NOMO-1 treated with dmso at 0.1 percent for 144 hours (cell line): ENCODE results near the gene PTPRQ.

Source experiments
- DNase-seq: peaks from one replicate; lab custom pipeline; 2025; ENCODE audit not compliant: unreplicated experiment; lab: John Stamatoyannopoulos, UW

The PTPRQ gene

GRCh38 chr12:80698847-80699542, 255.0 kb downstream of the PTPRQ start:
- no peak for DNase-seq

DNA sequence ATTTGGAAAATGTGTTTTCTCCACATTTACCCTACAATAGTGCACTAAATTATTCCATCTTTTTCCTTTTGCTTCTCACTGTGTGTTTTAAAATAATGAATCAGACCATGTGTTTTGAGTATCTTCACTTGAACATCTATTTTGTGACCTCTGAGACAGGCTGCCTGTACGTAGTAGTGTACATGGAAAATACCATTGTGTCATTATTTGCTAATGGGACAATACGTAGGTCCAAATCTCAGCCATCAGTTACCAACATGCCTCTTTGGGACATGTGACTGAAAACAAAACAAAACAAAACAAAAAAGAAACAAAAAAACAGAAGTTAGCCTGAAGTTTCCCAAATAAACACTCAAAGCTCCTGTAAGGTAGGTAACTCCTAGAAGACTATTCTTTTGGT, 256.3 kb downstream of the PTPRQ start:
- no peak for DNase-seq

- DNase-seq, result no peak
Observed at GRCh38 chr12:80701388-80701787, 257.4 kb downstream of the PTPRQ start.

DNA sequence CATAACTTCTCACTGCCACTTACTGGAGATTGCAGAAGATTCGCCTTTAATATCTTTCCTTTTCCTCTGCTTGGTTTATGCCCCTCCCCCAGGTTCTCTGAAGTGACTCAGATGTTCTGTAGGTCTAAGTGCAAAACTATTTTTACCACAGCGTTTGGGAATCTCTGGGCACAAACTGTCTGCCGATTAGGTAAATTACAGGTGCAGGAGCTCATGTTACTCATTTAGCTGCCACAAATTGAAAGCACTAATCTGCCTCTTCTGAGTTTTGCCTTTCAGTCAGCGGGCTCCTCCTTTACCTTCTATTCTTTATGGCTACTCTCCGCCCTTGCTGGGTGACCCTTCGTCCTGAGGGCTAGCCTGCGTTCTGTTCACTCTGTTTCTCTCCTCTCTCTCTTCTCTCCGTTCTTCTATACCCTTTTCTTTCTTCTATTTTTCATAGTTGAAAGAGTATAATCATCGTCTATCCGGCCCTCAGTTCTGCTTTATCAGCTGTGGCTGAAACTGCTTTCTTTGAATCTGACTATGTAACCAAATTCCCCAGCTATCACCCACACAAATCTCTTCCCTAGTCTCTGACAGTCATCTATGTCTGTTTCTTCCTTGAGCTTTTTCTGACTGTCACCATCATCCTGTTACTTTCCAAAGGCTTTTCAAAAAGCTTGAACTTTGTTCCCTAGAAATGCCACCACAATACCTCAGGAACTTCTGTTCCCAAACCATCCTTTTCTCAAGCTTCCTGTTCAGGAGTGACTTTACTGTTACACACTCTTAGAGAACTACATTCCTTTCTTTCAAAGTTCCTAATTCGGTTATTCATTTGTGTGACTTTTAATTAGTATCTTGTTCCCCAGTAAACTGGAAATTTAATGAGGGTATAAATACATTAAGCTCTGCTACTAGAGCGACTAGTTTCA, 259.1 kb downstream of the PTPRQ start:
- DNase-seq, result no peak

DNA sequence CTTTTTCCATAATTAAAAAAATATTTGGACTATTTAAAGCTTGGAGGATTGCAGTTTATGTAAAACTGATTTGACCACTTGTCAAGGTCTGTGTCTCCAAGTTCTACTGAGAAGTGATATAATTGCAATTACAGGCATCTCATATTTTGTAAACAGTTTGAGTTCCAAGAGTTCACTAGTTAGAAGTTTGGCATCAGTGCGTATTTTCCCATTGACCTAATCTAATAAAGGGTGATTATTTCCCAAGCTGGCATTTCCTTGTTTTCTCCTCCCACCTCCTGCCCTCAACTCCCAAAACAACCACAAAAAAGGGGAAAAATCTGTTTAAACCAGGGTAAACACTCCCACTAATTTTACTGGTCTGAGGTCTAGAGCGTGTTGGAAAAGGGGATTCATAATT, 260.4 kb downstream of the PTPRQ start:
- DNase-seq, result no peak

DNA sequence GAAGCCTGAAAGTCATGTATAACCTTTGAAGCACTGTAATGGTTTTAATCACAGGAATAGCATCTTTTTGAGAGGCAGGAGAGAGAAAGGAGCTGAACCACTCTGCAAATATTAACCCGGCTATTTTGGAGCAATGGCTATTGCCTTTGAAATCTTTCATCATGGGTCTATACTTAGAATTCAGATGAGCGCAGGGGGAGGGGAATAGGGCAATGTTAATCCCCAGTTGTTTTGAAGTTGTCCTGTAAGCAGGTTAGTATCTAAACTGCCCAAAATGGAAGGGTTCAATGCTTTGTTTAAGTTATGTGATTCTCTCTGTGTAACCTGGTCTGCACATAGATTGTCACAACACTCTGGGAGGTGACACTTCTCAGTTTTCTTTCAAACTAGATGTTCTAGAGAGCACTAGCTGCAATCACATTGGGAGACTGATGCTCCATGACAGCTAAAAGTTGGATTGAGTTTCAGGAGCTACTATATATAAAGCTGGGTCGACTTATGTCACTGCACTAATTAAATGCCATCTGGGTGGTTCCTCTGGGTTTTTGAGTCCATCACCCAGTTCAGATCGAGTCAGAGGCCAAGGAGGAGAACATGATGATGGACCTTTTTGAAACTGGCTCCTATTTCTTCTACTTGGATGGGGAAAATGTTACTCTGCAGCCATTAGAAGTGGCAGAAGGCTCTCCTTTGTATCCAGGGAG, 263.2 kb downstream of the PTPRQ start, which contains the start of gene MYF6:
TSS of gene MYF6 (plus strand) at position 509 of the 704 bp plus-strand sequence. CDS start at position 595, 86 bp downstream.
- no peak for DNase-seq

- no peak for DNase-seq
Observed at GRCh38 chr12:80707830-80708258, 263.8 kb downstream of the PTPRQ start.

- no peak for DNase-seq
Observed at GRCh38 chr12:80708259-80708974, 264.4 kb downstream of the PTPRQ start.

GRCh38 chr12:80708975-80709328, 264.9 kb downstream of the PTPRQ start:
- no peak for DNase-seq

DNA sequence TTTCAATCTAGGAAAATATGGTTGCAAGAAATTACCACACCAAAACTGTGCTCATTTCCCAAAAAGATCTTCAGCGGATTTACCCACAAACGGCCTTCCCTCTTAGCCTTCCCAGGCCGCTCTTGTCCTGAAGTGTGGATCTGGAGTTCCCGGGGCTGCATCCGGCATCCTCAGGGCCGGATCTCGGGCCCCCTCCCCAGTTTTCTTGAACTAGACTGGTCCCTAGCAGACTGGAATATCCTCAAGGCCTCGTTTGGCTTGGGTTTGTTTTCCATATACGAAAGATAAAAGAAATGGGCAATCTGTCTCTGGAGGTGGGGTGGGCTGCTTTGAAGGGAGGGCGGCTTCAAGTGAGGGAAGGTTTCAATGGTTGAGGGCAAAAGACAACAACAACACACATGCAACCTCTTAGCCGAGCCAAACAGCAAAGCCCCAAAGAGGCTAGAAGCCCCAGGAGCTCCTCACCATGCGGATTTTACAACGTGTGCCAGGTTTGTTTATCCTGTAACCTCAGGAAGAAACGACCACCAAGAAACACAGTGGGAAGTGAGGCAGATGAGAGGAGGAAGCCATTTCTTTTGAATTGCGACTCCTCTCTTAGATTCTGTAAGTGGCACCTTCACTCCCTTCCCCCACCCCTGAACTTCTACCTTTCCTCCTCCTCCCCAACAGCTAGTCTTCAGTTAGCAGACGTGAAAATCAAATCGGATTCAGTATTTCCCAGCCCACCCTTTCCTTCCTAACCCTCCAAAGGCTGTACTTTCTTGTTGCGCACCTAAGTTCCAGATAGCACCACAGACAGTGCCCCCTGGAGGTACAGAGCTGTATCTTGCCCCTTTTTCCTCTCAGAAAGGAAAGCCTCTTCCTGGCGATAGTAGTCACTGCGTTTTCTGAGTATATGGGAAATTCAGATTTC, 266.0 kb downstream of the PTPRQ start:
- DNase-seq, result no peak

GRCh38 chr12:80710727-80711449, 266.9 kb downstream of the PTPRQ start:
- no peak for DNase-seq

DNA sequence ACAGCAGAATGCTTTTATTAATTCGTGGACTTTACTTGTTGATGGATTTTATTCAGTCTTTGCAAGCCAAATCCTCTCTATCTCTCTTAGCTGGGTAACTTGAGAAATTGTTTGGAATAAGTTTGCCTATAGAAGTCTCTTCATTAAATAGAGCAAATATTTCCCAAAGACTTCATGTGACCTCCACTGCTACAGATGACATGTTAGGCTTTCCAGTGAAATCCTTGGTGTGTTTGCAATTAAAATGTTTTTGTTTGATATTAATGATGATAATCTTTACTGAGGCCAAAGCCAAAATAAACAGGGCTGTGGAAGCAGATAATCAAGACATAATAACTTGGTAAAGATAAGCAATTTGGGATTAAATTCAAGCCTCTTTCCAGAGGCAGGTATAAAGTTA, 267.8 kb downstream of the PTPRQ start:
- DNase-seq, result no peak

DNA sequence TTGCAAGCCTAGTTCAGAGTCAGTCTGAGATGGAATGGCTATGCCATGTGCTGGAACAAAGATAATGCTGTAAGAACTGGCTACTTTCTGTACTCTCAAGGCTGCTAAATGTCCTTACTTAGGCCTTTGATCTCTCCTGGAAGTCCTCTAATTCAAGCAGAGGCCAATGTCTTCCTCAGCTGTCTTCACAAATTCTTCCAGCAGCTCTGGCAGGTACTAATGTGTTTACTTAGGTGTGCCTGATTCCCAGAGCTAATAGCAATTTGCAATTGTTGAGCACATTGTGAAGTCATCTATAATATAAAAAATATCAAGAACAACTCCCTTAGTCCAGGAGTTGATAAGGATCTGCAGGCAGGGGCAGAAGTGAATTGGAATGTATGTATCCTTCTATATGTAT, 268.8 kb downstream of the PTPRQ start:
- no peak for DNase-seq

DNA sequence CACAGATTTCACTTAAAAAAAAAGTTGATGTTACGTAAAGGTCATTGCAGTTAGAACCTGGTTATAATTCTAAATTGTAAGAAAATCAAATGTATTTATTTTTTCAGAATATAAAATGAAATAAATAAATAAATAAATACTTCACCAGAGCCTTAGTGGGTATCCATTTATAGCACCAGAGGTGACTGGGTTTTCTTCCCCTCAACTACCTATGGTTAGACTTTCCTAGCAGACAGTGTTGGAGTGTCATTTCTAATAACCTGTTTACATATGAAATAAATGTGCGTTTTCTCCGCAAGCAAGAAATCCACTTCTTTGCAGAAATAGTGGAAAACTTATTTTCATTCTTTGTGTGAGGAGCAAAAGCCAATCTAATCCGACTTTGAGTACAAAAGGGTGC, 269.4 kb downstream of the PTPRQ start:
- DNase-seq, result no peak

DNA sequence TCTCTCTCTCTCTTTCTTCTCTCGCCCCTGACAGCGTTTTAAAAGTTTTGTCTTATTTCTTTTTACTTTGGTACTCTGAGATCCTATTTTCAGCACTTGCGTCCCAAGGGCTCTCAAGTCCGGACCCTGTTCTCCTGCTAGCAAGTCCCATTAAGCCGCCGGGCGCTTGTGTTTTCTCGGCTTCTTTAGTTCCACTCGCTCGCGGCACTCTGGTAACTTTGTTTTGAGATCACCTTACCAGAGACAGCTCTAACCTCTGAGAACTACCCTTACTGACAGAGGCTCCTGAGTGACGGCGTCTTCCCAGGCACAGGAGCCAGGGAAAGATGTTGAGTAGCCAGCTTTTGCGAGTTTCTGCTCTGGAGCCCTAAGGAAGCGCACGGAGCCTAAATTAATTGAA, 270.0 kb downstream of the PTPRQ start:
- DNase-seq, result no peak

GRCh38 chr12:80714846-80715245, 270.8 kb downstream of the PTPRQ start:
- no peak for DNase-seq

GRCh38 chr12:80715713-80716249, 271.7 kb downstream of the PTPRQ start:
- no peak for DNase-seq

- no peak for DNase-seq
Observed at GRCh38 chr12:80716696-80717469, 272.8 kb downstream of the PTPRQ start, which contains the start of gene MYF5. Gene MYF5, plus strand, starts transcription at chr12:80716912. Its CDS starts 152 bp downstream, at chr12:80717064.
